ENCODE data around the gene MOGAT3. TPM values are rescaled to one million over a fixed set of nuclear protein-coding genes. Genes with fewer than 3 reads are reported as not detected.

The MOGAT3 gene
- total RNA-seq, 2 donors from 2014 or later = not detected

DNA sequence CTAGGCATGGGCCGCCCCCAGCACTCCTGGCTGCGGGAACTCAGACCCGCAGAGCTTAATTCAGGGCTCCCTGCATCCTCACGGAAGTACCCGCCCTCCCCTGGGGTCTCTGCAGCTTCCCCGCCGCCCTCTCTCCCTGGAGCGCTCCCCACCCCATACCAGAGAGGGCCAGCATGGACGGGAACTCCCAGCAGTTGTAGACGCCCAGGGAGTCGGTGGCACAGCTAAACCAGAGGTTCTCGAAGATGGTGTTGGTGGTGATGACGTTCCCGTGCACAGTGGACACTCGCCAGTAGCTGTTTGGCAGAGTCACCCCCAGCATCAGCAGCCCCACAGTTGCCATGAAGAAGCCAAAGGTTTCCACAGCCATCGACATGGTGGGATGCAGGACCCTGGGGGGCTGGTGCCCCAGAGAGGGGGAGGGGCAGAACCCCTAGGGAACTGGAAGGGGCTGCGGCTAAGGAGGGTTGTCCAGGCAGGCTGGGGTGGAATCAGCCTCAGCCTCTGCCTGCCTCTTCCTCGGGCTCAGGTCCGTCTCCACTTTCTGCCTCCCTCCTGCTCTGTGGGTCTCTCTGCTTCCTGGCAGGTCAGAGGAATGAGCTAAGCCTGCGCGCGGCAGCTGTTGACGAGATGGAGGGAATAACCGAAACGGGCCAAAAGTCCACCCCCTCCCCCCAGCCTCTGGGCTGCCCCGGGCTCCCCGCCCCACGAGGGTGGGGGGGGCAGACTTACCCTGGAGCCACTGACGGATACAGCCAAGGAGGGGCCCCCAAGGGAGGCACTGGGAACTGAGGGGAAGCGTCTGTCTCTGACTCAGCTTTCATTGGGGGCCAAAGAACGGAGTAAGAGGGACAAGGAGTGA lies 36.6 kb upstream of the MOGAT3 start, which contains the start of gene CLDN15:
CLDN15 (minus strand) TSS at position 597 of the 862 bp plus-strand sequence; CDS start at position 376, 221 bp downstream.
- H3K36me3 Mint-ChIP-seq = no peaks in the 10 kb centered on the region
- H3K9me3 Mint-ChIP-seq = no peaks in the 10 kb centered on the region
- ATAC-seq (no peak), DNase-seq (ENCODE audit: low spot score in 2 of 2) (no peak)
- peak within 1 kb of the TSS in 1 of 2 donors; percentile 24 for H3K27ac Mint-ChIP-seq

DNA sequence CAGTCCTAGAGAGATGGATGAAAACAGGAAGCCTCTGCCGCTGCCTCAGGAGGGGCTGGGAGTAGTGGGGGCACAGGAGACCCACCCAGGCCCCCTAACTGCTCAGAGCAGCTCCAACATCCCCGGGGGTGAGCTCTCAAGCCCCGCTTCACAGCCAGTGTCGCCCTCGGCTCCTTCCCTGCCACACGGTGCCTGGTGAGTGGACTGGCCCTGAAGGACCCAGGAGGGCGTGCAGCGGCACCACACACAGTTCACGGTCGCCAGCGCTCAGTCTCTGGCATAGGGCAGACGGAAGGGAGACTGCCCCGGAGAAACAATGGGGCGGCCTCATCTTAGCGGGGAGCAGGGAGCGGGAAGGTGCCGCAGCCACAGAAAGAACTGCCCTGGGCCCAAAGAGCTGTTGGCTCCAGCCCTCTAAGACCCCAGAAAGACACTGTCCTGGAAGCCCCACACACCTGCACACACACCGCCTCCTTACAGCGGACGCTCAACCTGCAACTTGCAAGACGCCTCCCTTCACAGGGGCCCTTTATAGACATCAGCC lies 35.5 kb upstream of the MOGAT3 start:
- Mint-ChIP-seq H3K9me3 (no peaks in the 10 kb centered on the region), H3K27ac (no peak overlapping the region), H3K36me3 (no peaks in the 10 kb centered on the region)
- ATAC-seq (no peak), DNase-seq (ENCODE audit: low spot score in 2 of 2) (no peak)

DNA sequence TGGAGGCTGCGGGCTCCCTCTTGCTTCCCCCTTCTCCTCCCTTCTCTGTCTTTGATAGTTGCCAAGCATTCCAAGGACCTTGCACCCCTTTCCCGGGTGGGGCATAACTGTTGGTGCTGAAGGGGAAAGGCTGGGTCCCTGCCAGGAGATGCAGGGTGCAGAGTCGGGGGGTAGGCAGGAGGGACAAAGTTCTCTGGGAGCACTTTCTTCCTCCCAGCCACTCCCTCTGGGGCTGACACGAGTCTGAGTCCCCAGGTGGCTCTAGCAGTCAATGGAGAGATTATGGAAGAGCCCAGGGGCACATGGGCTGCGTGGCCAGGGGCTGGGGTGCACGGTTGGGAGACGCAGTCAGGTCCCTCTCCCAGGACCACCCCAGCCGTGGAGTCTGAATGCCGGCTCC lies 34.7 kb upstream of the MOGAT3 start:
- Mint-ChIP-seq H3K27ac (no peak overlapping the region), H3K9me3 (no peaks in the 10 kb centered on the region), H3K36me3 (no peaks in the 10 kb centered on the region)
- no peak for ATAC-seq
- DNase-seq (ENCODE audit: low spot score in 2 of 2) = no peak

DNA sequence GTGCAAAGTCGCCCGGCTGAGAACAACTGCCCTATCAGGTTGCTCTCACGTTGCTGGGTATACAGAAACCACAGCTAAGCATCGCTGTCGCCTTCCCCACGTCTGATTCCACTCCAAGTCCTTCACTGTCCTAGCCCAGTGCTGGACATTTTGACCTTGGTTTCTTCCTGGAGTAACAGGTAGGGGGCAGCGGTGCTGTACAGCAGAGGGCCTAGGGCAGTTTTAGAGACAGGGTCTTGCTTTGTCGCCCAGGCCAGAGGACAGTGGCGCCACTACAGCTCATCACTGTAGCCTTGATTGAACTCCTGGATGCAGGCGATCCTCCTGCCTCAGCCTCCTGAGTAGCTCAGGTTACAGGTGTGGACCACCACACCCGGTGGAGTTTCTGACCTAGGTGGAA lies 34.2 kb upstream of the MOGAT3 start:
- H3K9me3 Mint-ChIP-seq = no peaks in the 10 kb centered on the region
- H3K27ac Mint-ChIP-seq = peak overlapping the region in 1 of 2 donors; percentile 74
- no peak for ATAC-seq
- no peaks in the 10 kb centered on the region for H3K36me3 Mint-ChIP-seq
- DNase-seq (ENCODE audit: low spot score in 2 of 2) = no peak

DNA sequence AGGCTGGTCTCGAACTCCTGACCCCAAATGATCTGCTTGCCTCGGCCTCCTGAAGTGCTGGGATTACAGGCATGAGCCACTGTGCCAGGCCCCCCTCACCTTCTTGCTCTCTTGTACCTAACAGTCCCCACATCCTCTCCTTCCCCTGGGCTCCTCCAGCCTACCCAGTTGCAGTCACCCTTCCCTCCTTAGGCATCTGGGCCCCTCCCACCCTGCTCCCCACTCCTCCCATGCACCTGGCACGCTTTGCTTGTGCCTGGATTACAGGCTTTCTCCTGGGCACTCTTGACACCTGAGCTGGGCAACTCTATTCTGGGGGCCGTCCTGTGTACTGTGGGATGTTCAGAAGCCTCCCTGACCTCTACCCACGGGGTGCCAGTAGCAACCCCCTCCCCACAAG lies 33.8 kb upstream of the MOGAT3 start:
- H3K9me3 Mint-ChIP-seq = no peaks in the 10 kb centered on the region
- H3K36me3 Mint-ChIP-seq = no peaks in the 10 kb centered on the region
- peak overlapping the region in 1 of 2 donors; percentile 74 for H3K27ac Mint-ChIP-seq
- ATAC-seq (no peak), DNase-seq (ENCODE audit: low spot score in 2 of 2) (no peak)

DNA sequence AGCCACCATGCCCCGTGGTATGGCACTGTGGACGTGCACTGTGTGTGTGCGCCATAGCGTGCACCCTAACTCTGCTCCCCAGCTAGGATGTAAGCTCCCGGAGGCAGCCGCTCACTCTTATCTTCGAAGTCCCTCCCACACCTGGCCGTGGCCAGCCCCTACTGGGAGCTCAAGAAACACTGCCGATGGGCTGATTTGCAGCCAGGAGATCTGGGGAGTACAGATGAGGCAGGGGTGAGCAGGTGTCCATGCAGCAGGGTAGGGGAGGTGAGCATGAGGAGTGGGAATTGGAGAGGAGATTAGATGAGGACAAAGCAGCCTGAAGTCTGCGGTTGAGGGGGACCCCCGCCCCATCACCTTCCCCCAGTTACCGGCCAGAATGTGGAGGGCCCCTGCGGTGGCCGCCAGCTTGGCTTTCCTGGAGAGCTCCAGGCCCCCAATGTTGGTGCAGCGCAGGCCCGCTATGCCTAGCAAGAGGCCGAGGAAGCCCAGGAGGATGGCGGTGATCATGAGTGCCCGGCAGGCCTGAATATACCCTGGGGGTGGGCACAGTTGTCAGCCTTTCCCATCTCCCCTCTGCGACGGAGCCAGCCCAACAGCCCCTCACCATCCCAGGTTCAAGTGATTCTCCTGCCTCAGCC lies 33.2 kb upstream of the MOGAT3 start:
- no peak for DNase-seq (ENCODE audit: low spot score in 2 of 2)
- ATAC-seq = no peak
- Mint-ChIP-seq H3K36me3 (no peaks in the 10 kb centered on the region), H3K27ac (peak overlapping the region in 1 of 2 donors; percentile 44), H3K9me3 (no peaks in the 10 kb centered on the region)

DNA sequence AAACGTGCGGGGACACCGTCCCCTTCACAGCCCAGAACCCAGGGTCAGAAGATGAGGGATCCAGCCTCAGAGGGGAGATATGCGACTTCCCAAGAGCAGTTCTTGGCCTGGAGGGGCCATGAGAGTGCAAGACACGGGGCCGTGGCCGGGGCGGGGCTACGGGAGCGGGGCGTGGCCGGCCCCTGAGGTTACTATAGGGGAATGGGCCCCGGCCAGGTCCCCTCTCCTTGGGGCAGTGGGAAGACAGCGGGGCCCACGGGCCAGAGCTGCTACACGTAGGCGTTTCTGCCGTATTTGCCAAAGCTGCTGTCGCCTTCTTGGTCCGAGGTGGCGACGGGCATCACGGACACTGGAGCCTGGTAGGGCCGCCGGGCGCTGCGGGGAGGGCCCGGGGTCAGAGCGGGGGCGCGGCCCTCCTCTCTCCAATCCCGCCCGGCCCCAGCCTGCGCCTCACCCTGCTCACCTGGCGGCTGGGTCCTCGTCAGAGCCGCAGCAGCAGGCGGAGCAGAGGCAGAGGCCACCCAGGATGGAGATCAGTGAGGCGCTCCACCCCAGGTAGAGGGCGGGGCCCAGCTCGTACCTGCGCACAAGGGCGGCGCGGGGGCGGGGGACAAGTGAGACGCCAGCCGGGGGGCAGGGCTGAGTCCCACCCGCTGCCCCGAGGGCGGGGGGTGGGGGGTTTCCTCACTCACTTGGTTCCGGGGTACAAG lies 31.5 kb upstream of the MOGAT3 start:
- DNase-seq (ENCODE audit: low spot score in 2 of 2) (no peak), ATAC-seq (no peak)
- H3K27ac Mint-ChIP-seq = no peak overlapping the region
- H3K36me3 Mint-ChIP-seq = no peaks in the 10 kb centered on the region
- H3K9me3 Mint-ChIP-seq = no peaks in the 10 kb centered on the region

DNA sequence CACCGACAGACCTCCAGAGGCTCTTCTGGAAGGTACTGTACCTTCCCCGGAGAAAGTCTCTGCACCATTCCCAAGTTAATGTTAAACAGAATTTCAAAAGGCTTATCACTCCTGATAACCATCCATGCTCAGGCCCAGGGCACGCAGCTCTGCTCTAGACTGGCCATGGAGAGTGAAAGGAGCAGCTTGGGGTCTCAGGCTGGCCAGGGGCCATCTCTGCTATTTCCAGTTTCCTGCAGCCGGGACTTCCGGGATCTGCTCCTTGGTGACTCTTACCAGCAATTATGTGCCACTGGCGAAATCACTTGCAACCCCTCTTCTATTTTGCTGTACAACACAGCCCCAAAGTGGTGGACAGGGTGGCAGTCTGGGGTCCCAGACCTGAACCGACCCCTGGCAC lies 30.8 kb upstream of the MOGAT3 start:
- ATAC-seq (no peak), DNase-seq (ENCODE audit: low spot score in 2 of 2) (no peak)
- Mint-ChIP-seq H3K9me3 (no peaks in the 10 kb centered on the region), H3K36me3 (no peaks in the 10 kb centered on the region), H3K27ac (peak overlapping the region in 1 of 2 donors; percentile 68)

DNA sequence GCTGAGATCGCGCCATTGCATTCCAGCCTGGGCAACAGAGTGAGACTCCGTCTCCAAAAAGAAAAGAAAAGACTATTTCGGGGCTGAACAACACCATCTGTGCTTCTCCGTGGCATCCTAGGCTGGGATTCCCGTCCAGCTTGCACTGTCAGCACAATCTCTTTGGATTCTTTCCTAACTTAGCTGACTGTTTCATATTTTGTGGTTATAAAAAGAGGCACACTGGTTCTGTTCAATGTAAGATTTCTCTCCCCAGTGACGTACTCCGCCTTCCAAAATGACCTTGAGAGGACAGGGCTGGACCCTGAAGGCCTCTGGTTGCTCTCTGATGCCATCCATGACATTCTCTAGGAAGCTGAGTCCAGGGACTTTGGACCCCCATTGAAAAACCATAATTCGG lies 25.9 kb upstream of the MOGAT3 start:
- H3K27ac Mint-ChIP-seq = no peak overlapping the region
- DNase-seq (ENCODE audit: low spot score in 2 of 2) = no peak
- peaks cover 0 to 14% of the 10 kb centered on the region in 2 donors for H3K36me3 Mint-ChIP-seq
- no peaks in the 10 kb centered on the region for H3K9me3 Mint-ChIP-seq
- no peak for ATAC-seq

DNA sequence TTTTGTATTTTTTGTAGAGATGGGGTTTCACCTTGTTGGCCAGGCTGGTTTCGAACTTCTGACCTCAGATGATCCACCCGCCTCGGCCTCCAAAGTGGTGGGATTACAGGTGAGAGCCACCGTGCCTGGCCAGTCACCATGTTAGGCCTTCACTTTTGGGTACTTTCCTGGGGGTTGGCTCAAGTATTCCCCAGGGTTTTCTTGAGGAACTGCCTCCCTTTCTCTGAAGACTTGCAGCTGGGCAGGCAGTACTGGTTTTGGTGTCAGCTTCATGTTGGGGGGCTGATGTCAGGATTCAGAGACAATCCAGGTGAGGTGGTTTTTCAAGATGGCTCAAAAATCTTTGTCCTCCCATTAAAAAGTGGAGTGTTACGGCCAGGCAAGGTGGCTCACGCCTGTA lies 24.8 kb upstream of the MOGAT3 start:
- DNase-seq (ENCODE audit: low spot score in 2 of 2) (no peak), ATAC-seq (no peak)
- H3K36me3 Mint-ChIP-seq = peaks cover 0 to 14% of the 10 kb centered on the region in 2 donors
- H3K9me3 Mint-ChIP-seq = no peaks in the 10 kb centered on the region
- no peak overlapping the region for H3K27ac Mint-ChIP-seq

DNA sequence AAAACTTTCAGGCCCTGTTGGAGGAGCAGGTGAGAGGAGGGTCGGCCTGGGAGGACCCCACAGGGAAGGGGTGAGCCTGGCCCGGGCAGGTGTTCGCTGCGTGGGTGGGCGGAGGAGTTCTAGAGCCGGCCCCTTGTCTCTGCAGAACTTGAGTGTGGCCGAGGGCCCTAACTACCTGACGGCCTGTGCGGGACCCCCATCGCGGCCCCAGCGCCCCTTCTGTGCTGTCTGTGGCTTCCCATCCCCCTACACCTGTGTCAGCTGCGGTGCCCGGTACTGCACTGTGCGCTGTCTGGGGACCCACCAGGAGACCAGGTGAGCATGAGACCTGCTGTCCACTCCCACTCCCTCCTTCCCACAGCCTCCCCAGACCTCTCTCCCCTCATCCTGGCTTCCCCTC lies 22.7 kb upstream of the MOGAT3 start:
- Mint-ChIP-seq H3K27ac (peak overlapping the region in 1 of 2 donors; percentile 39), H3K36me3 (peaks cover 0 to 14% of the 10 kb centered on the region in 2 donors), H3K9me3 (no peaks in the 10 kb centered on the region)
- no peak for DNase-seq (ENCODE audit: low spot score in 2 of 2)
- ATAC-seq = no peak

DNA sequence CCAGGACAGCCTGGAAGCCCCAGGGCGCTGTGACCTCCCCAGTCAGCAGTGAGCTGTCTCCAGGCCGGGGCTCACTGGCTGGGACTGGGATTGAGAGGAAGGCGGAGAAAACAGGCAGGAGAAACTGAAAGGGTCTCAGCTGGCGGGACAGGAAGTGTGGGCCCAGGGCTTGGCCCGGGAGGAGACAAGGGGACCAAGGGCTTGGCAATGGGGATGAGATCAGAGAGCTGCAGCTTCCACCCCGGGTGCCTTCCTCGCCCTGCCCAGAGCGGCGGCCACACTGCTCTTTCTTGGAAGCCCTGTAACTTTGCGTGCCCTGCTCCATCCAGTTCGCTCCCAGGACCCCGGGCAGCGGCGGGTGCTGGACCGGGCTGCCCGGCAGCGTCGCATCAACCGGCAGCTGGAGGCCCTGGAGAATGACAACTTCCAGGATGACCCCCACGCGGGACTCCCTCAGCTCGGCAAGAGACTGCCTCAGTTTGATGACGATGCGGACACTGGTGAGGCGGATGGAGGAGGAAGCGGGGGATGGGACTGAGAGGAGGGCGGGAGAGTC lies 21.5 kb upstream of the MOGAT3 start:
- ATAC-seq (no peak), DNase-seq (ENCODE audit: low spot score in 2 of 2) (no peak)
- Mint-ChIP-seq H3K36me3 (peaks cover 6 to 21% of the 10 kb centered on the region in 2 donors), H3K27ac (peak overlapping the region; percentile 39 to 82), H3K9me3 (no peaks in the 10 kb centered on the region)

DNA sequence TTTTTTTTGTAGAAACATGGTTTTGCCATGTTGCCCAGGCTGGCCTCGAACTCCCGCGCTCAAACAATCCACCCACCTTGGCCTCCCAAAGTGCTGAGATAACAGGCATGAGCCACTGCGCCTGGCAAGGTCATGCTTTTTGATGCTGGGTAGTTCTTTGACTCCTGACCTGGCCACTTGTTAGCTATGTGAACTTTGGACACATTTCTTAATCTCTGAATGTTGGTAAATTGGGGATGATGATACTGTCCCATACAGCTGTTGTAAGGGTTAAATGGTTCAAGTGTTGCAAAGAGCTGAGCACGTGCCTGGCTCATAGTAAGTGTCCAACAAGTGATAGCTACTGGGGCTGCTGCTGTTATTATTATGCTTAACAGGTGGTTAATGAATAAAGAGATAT lies 19.5 kb upstream of the MOGAT3 start:
- peak overlapping the region in 1 of 2 donors; percentile 81 for H3K27ac Mint-ChIP-seq
- no peaks in the 10 kb centered on the region for H3K9me3 Mint-ChIP-seq
- peaks cover 18 to 30% of the 10 kb centered on the region in 2 donors for H3K36me3 Mint-ChIP-seq

DNA sequence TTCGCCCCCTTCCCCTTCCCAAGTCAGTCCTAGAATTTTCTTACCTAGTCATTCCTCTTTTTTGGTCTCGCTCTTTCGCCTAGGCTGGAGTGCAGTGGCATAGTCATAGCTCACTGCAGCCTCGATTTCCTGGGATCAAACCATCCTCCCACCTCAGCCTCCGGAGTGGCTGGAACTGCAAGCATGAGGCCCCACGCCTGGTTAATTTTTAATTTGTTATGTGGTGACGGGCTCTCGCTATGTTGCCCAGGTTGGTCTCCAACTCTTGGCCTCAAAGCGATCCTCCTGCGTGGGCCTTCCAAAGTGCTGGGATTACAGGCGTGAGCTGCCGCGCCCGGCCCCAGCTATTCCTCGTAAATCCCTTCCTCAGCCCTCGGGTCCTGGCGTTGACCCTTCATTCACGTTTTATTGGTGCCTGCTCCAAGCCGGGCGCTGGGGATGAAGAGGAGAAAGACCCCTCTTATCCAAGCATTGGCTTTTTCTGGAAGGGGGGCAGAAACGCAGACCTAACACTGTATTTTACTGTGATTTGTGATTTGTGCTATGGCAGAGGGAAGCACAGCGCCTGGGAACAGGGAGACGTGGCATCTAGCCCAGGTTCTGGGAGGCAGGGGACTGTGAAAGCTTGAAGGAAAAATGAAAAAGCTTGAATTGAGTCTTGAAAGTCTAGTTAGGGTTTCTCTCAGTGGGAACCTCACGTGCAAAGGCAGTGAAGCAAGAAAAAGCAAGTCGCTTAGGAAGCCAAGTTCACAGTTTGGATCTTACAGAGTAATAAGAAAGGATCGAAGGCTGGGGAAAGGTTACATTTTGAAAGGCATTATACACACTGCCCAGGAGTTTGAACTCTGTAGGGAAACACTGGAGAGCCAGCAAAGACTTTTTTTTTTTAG lies 17.6 kb upstream of the MOGAT3 start:
- Mint-ChIP-seq H3K27ac (peak overlapping the region; percentile 88 to 93), H3K9me3 (no peaks in the 10 kb centered on the region), H3K36me3 (peaks cover 16 to 18% of the 10 kb centered on the region in 2 donors)
- DNase-seq (ENCODE audit: low spot score in 2 of 2) = no peak
- peak in 1 of 2 donors; percentile 11 for ATAC-seq

More for the DNA sequence above, 19.5 kb upstream of the MOGAT3 start:
- no peak for DNase-seq (ENCODE audit: low spot score in 2 of 2)
- no peak for ATAC-seq

DNA sequence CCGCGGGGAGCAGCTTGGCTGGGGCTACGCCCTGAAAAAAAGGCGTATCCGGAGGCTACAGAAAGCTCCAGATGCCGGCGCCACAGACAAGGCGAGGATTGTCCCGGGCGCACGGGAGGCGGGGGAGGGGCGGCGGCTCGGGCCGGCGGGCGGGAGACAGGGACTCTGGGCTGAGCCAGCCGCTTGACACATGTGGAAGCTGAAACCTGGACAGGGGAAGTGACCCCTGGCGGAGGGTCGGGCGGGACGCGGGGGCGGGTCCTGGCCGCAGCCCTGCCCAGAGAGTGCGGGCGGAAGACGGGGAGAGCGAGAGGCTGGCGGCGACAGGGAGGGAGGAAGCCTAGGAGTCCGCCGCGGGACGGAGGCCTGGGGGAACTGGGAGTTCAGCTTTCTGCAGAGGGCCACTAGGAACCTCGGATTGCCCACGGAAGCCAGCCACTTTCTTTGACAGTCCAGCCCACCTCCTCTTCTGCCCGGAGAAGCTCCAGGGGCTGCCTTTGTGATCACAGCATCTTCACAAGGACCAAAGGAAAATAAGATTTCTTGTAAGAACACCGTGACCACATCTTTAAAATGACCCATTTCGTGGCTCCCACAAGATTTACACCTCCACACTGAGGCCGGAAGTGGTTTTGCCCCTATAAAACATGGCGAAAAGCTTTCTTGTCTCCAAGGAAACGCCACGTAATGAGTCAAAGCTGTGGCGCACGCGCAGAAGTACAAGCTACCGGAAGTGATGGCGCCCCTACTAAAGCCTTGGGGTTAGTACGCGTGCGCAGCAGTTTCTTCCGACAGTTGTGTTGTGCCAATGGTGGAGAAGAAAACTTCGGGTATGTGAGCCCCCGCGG lies 16.8 kb upstream of the MOGAT3 start, which contains the start of the genes PLOD3 and ZNHIT1:
PLOD3 (minus strand) TSS at position 194 of the 848 bp plus-strand sequence. CDS start 307 bp downstream, outside the sequence.
ZNHIT1 (plus strand) TSS at position 778 of the 848 bp plus-strand sequence; CDS start at position 809, 31 bp downstream.
- peak; percentile 77 to 82 for ATAC-seq
- Mint-ChIP-seq H3K36me3 (peaks cover 16 to 18% of the 10 kb centered on the region in 2 donors), H3K9me3 (no peaks in the 10 kb centered on the region), H3K27ac (peak within 1 kb of the TSS; percentile 89 to 93)
- DNase-seq (ENCODE audit: low spot score in 2 of 2) = peak; percentile 89 to 95
